HG03108 (cell line): Measurements from ENCODE around the gene GPR180.
A peak's percentile ranks its signal among the peaks of the same experiment; 100 is the strongest.
"Not testable (repeated sequence)": the region's sequence is repeated elsewhere in the genome, so short reads cannot be mapped to it uniquely, and the experiment has no call there.

Experiments
- ATAC-seq: cut with Tn5 transposase; IDR thresholded peaks from one replicate; pipeline ENCODE4 v1.9.1; 2021; ENCODE audit warnings: moderate library complexity; ENCODE audit not compliant: unreplicated experiment

GPR180 gene

DNA sequence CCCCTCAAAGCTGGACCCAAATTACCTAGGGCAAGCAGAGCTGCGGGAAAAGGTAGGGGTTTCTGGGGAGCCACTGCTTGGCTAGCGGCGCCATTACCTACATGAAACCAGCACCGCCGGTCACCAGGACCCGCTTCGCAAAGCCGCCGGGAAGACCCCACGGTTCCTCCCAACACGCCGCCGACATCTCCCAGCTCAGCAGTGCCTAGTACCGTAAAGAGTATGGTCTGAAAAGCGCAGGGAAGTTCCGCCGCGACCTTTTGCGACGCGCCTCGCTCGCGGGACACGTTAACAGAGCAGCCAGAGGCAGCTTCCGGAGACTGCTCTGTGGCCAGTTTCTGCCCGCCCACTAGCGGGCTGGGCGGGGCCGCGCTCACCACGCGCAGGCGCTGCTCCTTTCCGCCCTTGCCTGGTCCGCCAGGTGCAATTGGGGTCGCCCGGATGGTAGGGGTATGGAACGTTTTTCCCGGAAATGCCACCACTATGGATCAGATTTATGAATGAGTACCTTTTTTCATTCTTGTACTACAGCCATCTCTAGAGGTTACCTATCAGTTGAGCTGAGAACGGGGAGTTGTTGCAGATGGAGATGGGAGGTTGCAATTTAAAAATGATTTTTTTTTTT lies 5.6 kb upstream of the GPR180 start, which contains the start of gene TGDS:
TGDS (minus strand) TSS at position 203 of the 625 bp plus-strand sequence; CDS start at position 187, 16 bp downstream.
- ATAC-seq = peak; percentile 98

DNA sequence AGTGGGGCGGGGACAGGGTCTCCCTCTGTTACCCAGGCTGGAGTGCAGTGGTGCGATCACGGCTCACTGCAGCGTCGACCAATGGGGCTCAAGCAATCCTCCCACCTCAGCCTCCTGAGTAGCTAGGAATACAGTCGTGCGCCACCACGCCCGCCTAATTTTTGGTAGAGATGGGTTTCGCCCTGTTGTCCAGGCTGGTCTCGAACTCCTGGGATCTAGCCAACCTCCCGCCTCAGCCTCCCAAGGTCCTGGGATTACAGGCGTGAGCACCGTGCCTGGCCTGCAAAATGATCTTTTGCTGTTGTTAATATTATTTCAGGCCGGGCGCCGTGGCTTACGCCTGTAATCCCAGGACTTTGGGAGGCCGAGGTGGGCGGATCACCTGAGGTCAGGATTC lies 5.1 kb upstream of the GPR180 start:
- ATAC-seq = no peak

DNA sequence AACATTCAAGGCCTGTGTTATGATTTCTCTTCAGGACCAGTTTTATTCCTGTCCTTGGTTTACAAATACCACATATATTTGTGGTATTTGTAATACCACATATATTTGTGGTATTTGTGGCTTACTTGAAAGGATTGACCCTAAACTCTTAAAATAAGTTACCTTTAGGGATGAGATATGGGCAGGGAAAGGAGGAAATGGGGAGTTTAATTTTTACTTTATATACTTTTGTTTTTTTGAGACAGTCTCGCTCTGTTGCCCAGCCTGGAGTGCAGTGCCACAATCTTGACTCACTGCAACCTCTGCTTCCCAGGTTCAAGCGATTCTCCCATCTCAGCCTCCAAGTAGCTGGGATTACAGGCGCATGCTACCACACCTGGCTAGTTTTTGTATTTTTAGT lies 3.4 kb upstream of the GPR180 start:
- ATAC-seq = no peak

GRCh38 chr13:94599877-94600276 lies 1.8 kb upstream of the GPR180 start:
- ATAC-seq = no peak

DNA sequence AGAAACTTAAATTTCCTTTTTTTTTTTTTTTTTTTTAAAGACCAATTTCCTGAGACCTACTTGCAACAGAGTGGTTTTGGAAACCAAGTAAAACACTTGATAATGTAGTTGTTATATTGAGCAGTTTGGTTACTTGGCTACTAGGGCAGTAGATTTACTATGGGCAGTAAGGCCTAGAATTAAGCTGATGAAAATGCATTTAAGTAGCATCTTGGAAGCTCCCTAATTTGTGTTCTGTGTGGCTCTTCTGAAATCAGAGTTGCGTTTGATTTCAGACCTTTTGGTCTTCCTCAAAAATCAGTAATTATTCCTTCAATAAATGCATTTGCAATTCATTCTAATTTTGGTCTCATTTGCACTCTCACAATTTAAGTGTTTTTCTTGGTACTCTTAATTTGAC lies 810 bp downstream of the GPR180 start:
- ATAC-seq = no peak

- ATAC-seq = no peak
Measured at GRCh38 chr13:94607056-94607455, 5.4 kb downstream of the GPR180 start.

GRCh38 chr13:94607939-94608338 lies 6.3 kb downstream of the GPR180 start:
- no peak for ATAC-seq

GRCh38 chr13:94608586-94608985 lies 6.9 kb downstream of the GPR180 start:
- ATAC-seq = no peak

DNA sequence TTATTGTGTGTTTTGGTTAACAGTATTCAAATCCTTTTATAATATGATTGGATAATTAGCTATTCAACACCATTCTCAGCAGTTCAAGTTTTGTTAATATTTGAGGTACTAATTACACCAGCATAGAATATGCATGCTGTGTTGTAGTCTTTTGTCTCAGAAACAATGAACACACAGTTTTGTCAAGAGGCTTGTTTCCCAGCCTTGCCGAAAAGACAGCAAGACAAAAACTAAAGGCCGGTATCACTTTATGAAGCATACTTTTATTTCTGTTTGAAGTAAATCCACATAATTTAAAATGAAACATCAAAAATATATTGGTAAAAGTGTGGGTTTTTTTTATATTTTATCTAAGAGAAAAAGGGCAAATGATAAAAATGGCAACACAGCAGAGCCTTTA lies 7.5 kb downstream of the GPR180 start:
- no peak for ATAC-seq

DNA sequence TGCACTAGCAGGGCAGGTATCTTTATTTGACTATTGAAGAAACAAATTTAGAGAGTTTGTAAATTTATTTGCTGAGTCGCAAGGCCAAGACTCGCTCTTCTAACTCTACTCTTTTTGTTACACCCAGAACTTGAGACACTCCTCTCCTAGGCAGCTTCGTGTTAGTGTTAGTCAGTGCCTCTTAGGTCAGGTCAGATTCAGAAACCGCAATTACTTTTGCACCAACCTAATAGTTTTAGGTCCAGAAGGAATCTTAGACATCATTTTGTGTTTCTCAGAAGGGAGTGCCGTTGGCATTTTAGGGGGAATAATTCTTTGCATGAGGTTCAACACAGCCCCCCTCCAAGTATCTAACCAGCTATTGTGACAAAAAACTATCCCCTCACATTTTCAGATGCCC lies 8.8 kb downstream of the GPR180 start:
- ATAC-seq = no peak

DNA sequence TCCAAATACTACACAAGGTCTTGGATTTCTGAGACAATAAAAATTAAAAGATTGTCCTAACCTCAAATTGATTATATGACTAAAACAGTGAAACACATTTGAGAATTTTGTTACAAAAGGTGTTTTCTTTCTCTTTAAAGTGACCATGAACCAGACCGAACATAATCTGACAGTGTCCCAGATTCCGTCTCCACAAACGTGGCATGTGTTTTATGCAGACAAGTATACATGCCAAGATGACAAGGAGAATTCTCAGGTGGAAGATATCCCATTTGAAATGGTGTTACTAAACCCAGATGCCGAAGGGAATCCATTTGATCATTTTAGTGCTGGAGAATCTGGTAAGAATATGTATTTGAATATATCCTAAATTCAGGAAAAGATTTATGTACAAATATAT lies 10.4 kb downstream of the GPR180 start:
- ATAC-seq = no peak

DNA sequence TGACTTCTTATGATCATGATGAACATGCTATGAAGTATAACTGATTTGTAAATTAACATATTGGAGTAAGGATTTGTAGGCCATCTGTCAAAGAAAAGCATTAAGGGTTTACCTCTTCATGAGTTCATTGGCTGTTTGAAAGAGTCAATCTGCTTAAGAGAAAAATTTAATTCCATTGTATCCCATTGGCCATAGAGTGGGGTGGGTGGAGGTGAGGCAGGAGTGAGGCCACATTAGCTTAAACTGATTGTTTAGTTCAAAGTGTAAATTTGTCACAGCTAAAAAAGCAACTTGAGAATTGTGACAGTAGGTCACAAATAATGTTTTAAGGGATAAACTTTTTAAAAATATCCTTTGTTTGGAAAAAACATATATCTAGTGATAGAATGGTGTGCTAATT lies 11.4 kb downstream of the GPR180 start:
- ATAC-seq = no peak

DNA sequence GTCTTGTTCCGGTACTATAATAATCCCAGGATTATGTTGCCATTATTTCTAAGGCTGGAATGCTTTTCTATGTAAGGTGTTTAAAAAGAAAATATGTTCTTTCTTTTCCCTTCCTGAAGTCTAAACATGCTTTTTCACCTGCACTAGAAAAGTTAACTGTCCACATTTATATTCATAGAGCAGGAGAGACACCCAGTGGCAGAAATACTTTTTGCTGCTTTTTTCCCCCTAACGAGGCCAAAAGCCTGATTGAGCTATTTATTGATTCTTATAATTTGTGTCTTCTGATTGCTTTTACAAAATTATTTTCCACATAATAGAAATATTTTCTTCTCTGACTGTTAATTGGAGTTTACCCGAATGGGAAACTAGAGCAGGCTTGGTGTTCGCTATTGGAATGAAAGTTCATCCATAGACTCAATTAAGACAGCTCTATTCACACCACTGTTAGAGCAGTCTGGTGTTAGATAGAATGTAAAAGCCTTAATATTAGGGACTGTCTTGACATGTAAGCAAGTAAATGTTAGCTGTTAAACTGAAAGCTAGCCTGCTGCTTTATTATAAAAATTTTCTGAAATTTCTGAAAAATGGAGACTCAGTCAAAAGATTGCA lies 15.8 kb downstream of the GPR180 start:
- no peak for ATAC-seq

DNA sequence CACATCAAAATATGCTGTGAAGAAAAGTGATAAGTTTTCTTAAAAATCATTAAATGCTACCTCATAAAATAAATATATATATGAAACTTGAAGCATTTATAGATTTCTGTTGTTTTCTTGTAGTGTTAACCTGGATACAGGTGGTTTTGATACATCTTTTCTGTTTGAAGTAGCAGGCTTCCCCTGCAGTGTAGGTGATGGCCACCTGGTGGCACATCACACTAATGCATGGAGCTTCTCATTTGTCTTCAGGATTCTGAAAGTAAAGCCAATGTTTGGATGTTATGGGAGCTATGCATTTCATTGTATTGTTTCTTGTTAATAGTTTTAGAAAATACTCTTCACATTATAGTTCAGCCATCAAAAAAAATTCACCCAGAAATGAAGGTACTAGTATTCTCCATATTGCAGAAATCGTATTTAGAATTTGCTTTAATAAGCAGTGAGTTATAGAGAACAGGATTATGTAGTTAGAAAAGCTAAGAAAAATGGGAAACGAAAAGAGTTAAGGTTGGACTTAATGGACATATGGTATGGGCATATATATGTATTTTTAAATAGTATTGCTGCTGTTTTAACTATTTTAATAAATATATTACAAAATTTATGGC lies 18.7 kb downstream of the GPR180 start:
- peak; percentile 60 for ATAC-seq

DNA sequence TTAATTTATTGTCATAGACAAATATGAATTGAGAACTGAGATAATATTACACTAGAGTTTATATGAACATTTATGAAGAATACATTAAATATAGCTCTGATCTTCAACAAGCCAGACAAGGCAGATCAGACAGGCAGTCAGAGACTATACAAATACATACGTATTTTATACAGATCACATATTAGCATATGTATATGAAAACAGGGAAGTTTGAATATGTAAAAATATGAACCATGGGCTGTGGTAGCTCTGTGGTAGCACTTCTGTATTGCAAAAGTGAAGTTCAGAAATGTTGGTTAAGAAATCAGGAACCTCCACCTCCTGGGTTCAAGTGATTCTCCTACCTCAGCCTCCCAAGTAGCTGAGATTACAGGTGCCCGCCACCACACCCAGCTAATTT lies 20.7 kb downstream of the GPR180 start:
- no peak for ATAC-seq

- ATAC-seq = no peak
Measured at GRCh38 chr13:94623316-94623715, 21.7 kb downstream of the GPR180 start.

GRCh38 chr13:94630858-94631257 lies 29.2 kb downstream of the GPR180 start:
- no peak for ATAC-seq

- no peak for ATAC-seq
Measured at GRCh38 chr13:94632226-94632980, 30.7 kb downstream of the GPR180 start.

- not testable (repeated sequence) for ATAC-seq
Measured at GRCh38 chr13:94636096-94636495, 34.4 kb downstream of the GPR180 start.

DNA sequence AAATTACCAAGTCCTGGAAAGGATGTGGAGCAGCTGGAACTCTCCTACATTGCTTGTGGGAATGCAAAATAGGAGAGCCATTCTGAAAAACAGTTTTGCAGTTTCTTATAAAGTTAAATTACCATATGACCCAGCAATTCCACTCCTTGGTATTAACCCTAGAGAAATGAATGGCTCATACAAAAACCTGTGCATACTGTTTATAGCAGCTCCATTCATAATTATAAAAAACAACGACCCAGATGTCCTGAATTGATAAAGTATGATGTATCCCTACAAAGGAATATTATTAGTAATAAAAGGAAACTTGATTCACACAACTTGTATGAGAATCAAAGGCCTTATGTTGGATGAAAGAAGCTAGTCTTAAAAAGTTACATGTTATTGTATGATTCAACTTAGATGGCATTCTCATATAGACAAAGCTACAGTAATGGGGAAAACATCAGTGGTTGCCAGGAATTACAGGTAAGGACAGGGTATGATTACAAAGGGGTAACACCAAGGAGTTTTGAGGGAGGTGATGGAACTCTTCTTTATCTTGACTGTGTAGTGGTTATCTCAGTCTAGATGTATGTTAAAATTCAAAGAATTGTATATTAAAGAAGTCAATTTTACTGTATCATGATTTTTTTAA lies 35.4 kb downstream of the GPR180 start:
- ATAC-seq = no peak

- not testable (repeated sequence) for ATAC-seq
Measured at GRCh38 chr13:94637677-94638076, 36.0 kb downstream of the GPR180 start.
